A673 (cell line): ENCODE results near the gene DNAJB6.

ENCODE experiments used
- CTCF ChIP-seq: fragments of 300-800, 200-600 bp; sonication (generic); conservative IDR thresholded peaks from 2 replicates; pipeline ENCODE4 v1.5.1; 2017; ENCODE audit warnings: low read depth, mild to moderate bottlenecking, antibody characterized with exemption, low read length, moderate library complexity, mixed read lengths
- EZH2 ChIP-seq: fragments of 200-600 bp; sonication (generic); IDR thresholded peaks from 2 replicates; pipeline ENCODE4 v1.6.1; 2017; ENCODE audit warnings: borderline replicate concordance, low read depth, mild to moderate bottlenecking, mixed read lengths, antibody characterized with exemption, low read length; ENCODE audit not compliant: poor library complexity, severe bottlenecking

GRCh38 chr7:157428554-157428945 is 91.7 kb downstream of the DNAJB6 start:
- TF ChIP-seq CTCF (no peak), EZH2 (no peak)
